Endothelial cell (in vitro differentiated cells): ENCODE results near the gene BMI1. TPM values are rescaled to one million over a fixed set of nuclear protein-coding genes. Genes with fewer than 3 reads are reported as not detected.

ENCODE experiments used
- DNase-seq: peaks from one replicate; pipeline ENCODE4 v3.0.0; 2021; ENCODE audit warnings: low spot score
- H3K27ac Mint-ChIP-seq: one replicate; pipeline ENCODE4 v1.8.0; 2021; ENCODE audit warnings: mixed read lengths, inconsistent platforms; ENCODE audit not compliant: unreplicated experiment
- H3K27me3 Mint-ChIP-seq: one replicate; pipeline ENCODE4 v1.8.0; 2021; ENCODE audit warnings: mild to moderate bottlenecking, moderate library complexity, mixed read lengths, inconsistent platforms; ENCODE audit not compliant: unreplicated experiment
- H3K36me3 Mint-ChIP-seq: one replicate; pipeline ENCODE4 v1.8.0; 2021; ENCODE audit warnings: mild to moderate bottlenecking, low read depth, mixed read lengths, inconsistent platforms; ENCODE audit not compliant: unreplicated experiment
- H3K4me1 Mint-ChIP-seq: one replicate; pipeline ENCODE4 v1.8.0; 2021; ENCODE audit warnings: mild to moderate bottlenecking, mixed read lengths, inconsistent platforms; ENCODE audit not compliant: unreplicated experiment
- H3K4me3 Mint-ChIP-seq: one replicate; pipeline ENCODE4 v1.8.0; 2021; ENCODE audit warnings: mild to moderate bottlenecking, mixed read lengths, inconsistent platforms; ENCODE audit not compliant: unreplicated experiment
- H3K9me3 Mint-ChIP-seq: one replicate; pipeline ENCODE4 v1.8.0; 2021; ENCODE audit warnings: mixed read lengths, inconsistent platforms; ENCODE audit not compliant: unreplicated experiment
- CTCF ChIP-seq: fragments of 200-600 bp; sonication (generic); IDR thresholded peaks from one replicate; pipeline ENCODE4 v1.5.0; 2021; ENCODE audit warnings: antibody characterized with exemption; ENCODE audit not compliant: unreplicated experiment
- long read RNA-seq: library from polyadenylated mRNA; unstranded; transcript quantifications from one replicate; pipeline ENCODE4 v2.0.0, GENCODE V29; 2020; ENCODE audit not compliant: unreplicated experiment
- total RNA-seq: library from RNA; stranded (reverse); fragmentation: NEBNext Ultra II Directional; extraction: Animal tissue kit (Norgen Biotek cat#: 25700); gene quantifications from one replicate; pipeline ENCODE4 v1.2.1, GENCODE V29; 2021; ENCODE audit not compliant: unreplicated experiment

BMI1 gene
- 23.6 TPM for total RNA-seq
- long read RNA-seq, partial matches to known transcripts: 0 of 4 reads
- long read RNA-seq, other reads (novel, unspliced or antisense): 3 of 4 reads

- DNase-seq: peak; percentile 70
- Mint-ChIP-seq H3K4me1 (peaks cover 30% of the 10 kb centered on the region), H3K27me3 (peaks cover 20% of the 10 kb centered on the region), H3K27ac (peak within 1 kb of the TSS; percentile 94), H3K9me3 (no peaks in the 10 kb centered on the region), H3K36me3 (peaks cover 14% of the 10 kb centered on the region), H3K4me3 (peak within 1 kb of the TSS; percentile 98)
- no peak for TF ChIP-seq CTCF
Measured at GRCh38 chr10:22320591-22321155, at the start of gene BMI1. BMI1 (plus strand) TSS chr10:22321099; CDS start chr10:22326450, 5,351 bp downstream.

GRCh38 chr10:22271786-22272185 lies 49.1 kb upstream of the BMI1 start:
- Mint-ChIP-seq H3K36me3 (no peaks in the 10 kb centered on the region), H3K27ac (no peak overlapping the region), H3K9me3 (no peaks in the 10 kb centered on the region), H3K4me3 (no peak overlapping the region), H3K4me1 (no peaks in the 10 kb centered on the region), H3K27me3 (peaks cover 2% of the 10 kb centered on the region)
- no peak for DNase-seq
- no peak for TF ChIP-seq CTCF

- Mint-ChIP-seq H3K4me3 (no peak overlapping the region), H3K9me3 (no peaks in the 10 kb centered on the region)
- no peak for DNase-seq
Measured at GRCh38 chr10:22278441-22278782, 42.5 kb upstream of the BMI1 start.

GRCh38 chr10:22280078-22280477 lies 40.8 kb upstream of the BMI1 start:
- H3K27ac Mint-ChIP-seq: no peak overlapping the region
- DNase-seq: no peak
- peaks cover 12% of the 10 kb centered on the region for H3K4me1 Mint-ChIP-seq
- H3K36me3 Mint-ChIP-seq: no peaks in the 10 kb centered on the region
- no peak overlapping the region for H3K4me3 Mint-ChIP-seq
- H3K9me3 Mint-ChIP-seq: no peaks in the 10 kb centered on the region
- no peak for TF ChIP-seq CTCF
- no peaks in the 10 kb centered on the region for H3K27me3 Mint-ChIP-seq

More at GRCh38 chr10:22278441-22278782, 42.5 kb upstream of the BMI1 start:
- Mint-ChIP-seq H3K36me3 (no peaks in the 10 kb centered on the region), H3K27me3 (no peaks in the 10 kb centered on the region), H3K4me1 (peaks cover 12% of the 10 kb centered on the region), H3K27ac (no peak overlapping the region)
- TF ChIP-seq CTCF: no peak

GRCh38 chr10:22285130-22285529 lies 35.8 kb upstream of the BMI1 start:
- no peak for DNase-seq
- Mint-ChIP-seq H3K4me3 (no peak overlapping the region), H3K27ac (no peak overlapping the region), H3K27me3 (no peaks in the 10 kb centered on the region), H3K9me3 (no peaks in the 10 kb centered on the region), H3K4me1 (no peaks in the 10 kb centered on the region), H3K36me3 (no peaks in the 10 kb centered on the region)
- TF ChIP-seq CTCF: no peak
